GM19023 (cell line): ENCODE measurements around the gene NSF.
"Not testable (repeated sequence)": the region's sequence is repeated elsewhere in the genome, so short reads cannot be mapped to it uniquely, and the experiment has no call there.

Experiments
- ATAC-seq: cut with Tn5 transposase; IDR thresholded peaks from one replicate; pipeline ENCODE4 v1.9.1; 2021; ENCODE audit warnings: mild to moderate bottlenecking, moderate library complexity; ENCODE audit not compliant: unreplicated experiment

Gene NSF

GRCh38 chr17:46590157-46591146 is at the start of gene NSF:
NSF (plus strand) TSS chr17:46590669; CDS start chr17:46590776, 107 bp downstream.
- peak; percentile 68 for ATAC-seq

- ATAC-seq, result not testable (repeated sequence)
These were observed 41.9 kb upstream of the NSF start for GRCh38 chr17:46548607-46549006.

- not testable (repeated sequence) for ATAC-seq
These were observed 31.3 kb upstream of the NSF start for GRCh38 chr17:46559155-46559554.

GRCh38 chr17:46560048-46560447 is 30.4 kb upstream of the NSF start:
- not testable (repeated sequence) for ATAC-seq

- not testable (repeated sequence) for ATAC-seq
These were observed 24.2 kb upstream of the NSF start for GRCh38 chr17:46566284-46566683.

GRCh38 chr17:46566980-46567379 is 23.5 kb upstream of the NSF start:
- not testable (repeated sequence) for ATAC-seq

GRCh38 chr17:46571796-46572195 is 18.7 kb upstream of the NSF start:
- ATAC-seq, result not testable (repeated sequence)

GRCh38 chr17:46579083-46580075 is 11.1 kb upstream of the NSF start, which contains the start of gene ARL17A:
ARL17A (minus strand) TSS chr17:46579691; CDS start chr17:46576322, 3,369 bp downstream.
- ATAC-seq, result peak; percentile 90

GRCh38 chr17:46580082-46580481 is 10.4 kb upstream of the NSF start:
- ATAC-seq, result not testable (repeated sequence)

- not testable (repeated sequence) for ATAC-seq
These were observed 5.0 kb upstream of the NSF start for GRCh38 chr17:46585444-46585843.

GRCh38 chr17:46591332-46591731 is 863 bp downstream of the NSF start:
- ATAC-seq, result not testable (repeated sequence)

GRCh38 chr17:46598344-46598931 is 8.0 kb downstream of the NSF start:
- not testable (repeated sequence) for ATAC-seq

GRCh38 chr17:46600767-46601166 is 10.3 kb downstream of the NSF start:
- not testable (repeated sequence) for ATAC-seq

GRCh38 chr17:46603125-46603524 is 12.7 kb downstream of the NSF start:
- ATAC-seq, result not testable (repeated sequence)

- not testable (repeated sequence) for ATAC-seq
These were observed 20.8 kb downstream of the NSF start for GRCh38 chr17:46611304-46611703.

GRCh38 chr17:46613876-46614275 is 23.4 kb downstream of the NSF start:
- ATAC-seq, result not testable (repeated sequence)

GRCh38 chr17:46617121-46617520 is 26.7 kb downstream of the NSF start:
- not testable (repeated sequence) for ATAC-seq

GRCh38 chr17:46618975-46619374 is 28.5 kb downstream of the NSF start:
- ATAC-seq, result not testable (repeated sequence)

- ATAC-seq, result not testable (repeated sequence)
These were observed 33.3 kb downstream of the NSF start for GRCh38 chr17:46623790-46624189.

GRCh38 chr17:46624726-46625125 is 34.3 kb downstream of the NSF start:
- not testable (repeated sequence) for ATAC-seq
